ENCODE results near the gene TMEM116.
"Not testable (repeated sequence)": the region's sequence is repeated elsewhere in the genome, so short reads cannot be mapped to it uniquely, and the experiment has no call there.

Gene TMEM116

GRCh38 chr12:111976860-111977259 is 36.1 kb downstream of the TMEM116 start:
- H3K4me3 ChIP-seq, result no peak overlapping the region
- peak overlapping the region; percentile 83 for H3K27ac ChIP-seq
- TF ChIP-seq POLR2AphosphoS5 (IDR thresholded peaks at IDR 0.05; ENCODE audit: borderline replicate concordance, low read depth, low read length) (no peak), EZH2 (IDR thresholded peaks at IDR 0.05) (no peak), FOXP2 (optimal IDR thresholded peaks at IDR 0.05; ENCODE audit: control extremely low read depth, extremely low read length, insufficient read depth) (no peak)
- H3K9me3 ChIP-seq (ENCODE audit: low read depth, low read length), result no peaks in the 10 kb centered on the region; the same call in 1 of the 2 replicates
- H3K9ac ChIP-seq (ENCODE audit: insufficient read length), result no peak overlapping the region
- 0 out of 2 replicates have a peak, but pooled peaks cover 4% of the 10 kb centered on the region for H3K36me3 ChIP-seq (ENCODE audit: insufficient read depth, low read length)
- DNase-seq (ENCODE audit: low read depth, low spot score), result no peak

- Histone ChIP-seq H3K36me3 (ENCODE audit: insufficient read depth, low read length) (0 out of 2 replicates have a peak, but pooled peaks cover 4% of the 10 kb centered on the region), H3K9me3 (ENCODE audit: low read depth, low read length) (no peaks in the 10 kb centered on the region; the same call in 1 of the 2 replicates), H3K27ac (peak overlapping the region; percentile 83; the same call in 1 of the 2 replicates), H3K4me3 (no peak overlapping the region), H3K9ac (ENCODE audit: insufficient read length) (no peak overlapping the region)
- TF ChIP-seq POLR2AphosphoS5 (IDR thresholded peaks at IDR 0.05; ENCODE audit: borderline replicate concordance, low read depth, low read length), result no peak
- no peak for TF ChIP-seq EZH2 (IDR thresholded peaks at IDR 0.05)
- TF ChIP-seq FOXP2 (optimal IDR thresholded peaks at IDR 0.05; ENCODE audit: control extremely low read depth, extremely low read length, insufficient read depth), result no peak
- no peak for DNase-seq (ENCODE audit: low read depth, low spot score)
Measured at GRCh38 chr12:111976291-111976690, 36.7 kb downstream of the TMEM116 start.

GRCh38 chr12:111975161-111975931 is 37.6 kb downstream of the TMEM116 start:
- Histone ChIP-seq H3K9ac (ENCODE audit: insufficient read length) (no peak overlapping the region), H3K27ac (no peak overlapping the region), H3K36me3 (ENCODE audit: insufficient read depth, low read length) (0 out of 2 replicates have a peak, but pooled peaks cover 4% of the 10 kb centered on the region), H3K4me3 (no peak overlapping the region), H3K9me3 (ENCODE audit: low read depth, low read length) (peaks cover 4% of the 10 kb centered on the region)
- no peak for DNase-seq (ENCODE audit: low read depth, low spot score)
- TF ChIP-seq POLR2AphosphoS5 (IDR thresholded peaks at IDR 0.05; ENCODE audit: borderline replicate concordance, low read depth, low read length), result no peak
- no peak for TF ChIP-seq EZH2 (IDR thresholded peaks at IDR 0.05)
- no peak for TF ChIP-seq FOXP2 (optimal IDR thresholded peaks at IDR 0.05; ENCODE audit: control extremely low read depth, extremely low read length, insufficient read depth)

GRCh38 chr12:111971800-111972199 is 41.2 kb downstream of the TMEM116 start:
- DNase-seq (ENCODE audit: low read depth, low spot score), result no peak
- no peak for TF ChIP-seq POLR2AphosphoS5 (IDR thresholded peaks at IDR 0.05; ENCODE audit: borderline replicate concordance, low read depth, low read length)
- no peak for TF ChIP-seq FOXP2 (optimal IDR thresholded peaks at IDR 0.05; ENCODE audit: control extremely low read depth, extremely low read length, insufficient read depth)
- TF ChIP-seq EZH2 (IDR thresholded peaks at IDR 0.05), result no peak
- no peak overlapping the region for H3K27ac ChIP-seq
- H3K36me3 ChIP-seq (ENCODE audit: insufficient read depth, low read length), result no peaks in the 10 kb centered on the region
- peaks cover 4% of the 10 kb centered on the region; the same call in 1 of the 2 replicates for H3K9me3 ChIP-seq (ENCODE audit: low read depth, low read length)
- no peak overlapping the region for H3K4me3 ChIP-seq
- H3K9ac ChIP-seq (ENCODE audit: insufficient read length), result no peak overlapping the region

GRCh38 chr12:111964935-111965334 is 48.0 kb downstream of the TMEM116 start:
- DNase-seq (ENCODE audit: low read depth, low spot score), result no peak
- Histone ChIP-seq H3K9me3 (ENCODE audit: low read depth, low read length) (no peaks in the 10 kb centered on the region), H3K27ac (no peak overlapping the region), H3K9ac (ENCODE audit: insufficient read length) (no peak overlapping the region), H3K4me3 (no peak overlapping the region), H3K36me3 (ENCODE audit: insufficient read depth, low read length) (no peaks in the 10 kb centered on the region)
- TF ChIP-seq FOXP2 (optimal IDR thresholded peaks at IDR 0.05; ENCODE audit: control extremely low read depth, extremely low read length, insufficient read depth) (no peak), EZH2 (IDR thresholded peaks at IDR 0.05) (no peak), POLR2AphosphoS5 (IDR thresholded peaks at IDR 0.05; ENCODE audit: borderline replicate concordance, low read depth, low read length) (no peak)

- not testable (repeated sequence) for H3K27ac ChIP-seq; H3K9me3 ChIP-seq (ENCODE audit: low read depth, low read length); DNase-seq (ENCODE audit: low read depth, low spot score); H3K36me3 ChIP-seq (ENCODE audit: insufficient read depth, low read length); H3K4me3 ChIP-seq; H3K9ac ChIP-seq (ENCODE audit: insufficient read length)
Measured at GRCh38 chr12:111959518-111959917, 53.4 kb downstream of the TMEM116 start.

- H3K4me3 ChIP-seq; H3K36me3 ChIP-seq (ENCODE audit: insufficient read depth, low read length); H3K9me3 ChIP-seq (ENCODE audit: low read depth, low read length); DNase-seq (ENCODE audit: low read depth, low spot score); H3K9ac ChIP-seq (ENCODE audit: insufficient read length); H3K27ac ChIP-seq: not testable (repeated sequence)
Measured at GRCh38 chr12:111957224-111957623, 55.7 kb downstream of the TMEM116 start.

GRCh38 chr12:111954969-111955368 is 58.0 kb downstream of the TMEM116 start:
- Histone ChIP-seq H3K4me3 (no peak overlapping the region), H3K9ac (ENCODE audit: insufficient read length) (no peak overlapping the region), H3K27ac (no peak overlapping the region), H3K9me3 (ENCODE audit: low read depth, low read length) (no peaks in the 10 kb centered on the region), H3K36me3 (ENCODE audit: insufficient read depth, low read length) (no peaks in the 10 kb centered on the region)
- no peak for TF ChIP-seq FOXP2 (optimal IDR thresholded peaks at IDR 0.05; ENCODE audit: control extremely low read depth, extremely low read length, insufficient read depth)
- DNase-seq (ENCODE audit: low read depth, low spot score), result no peak

GRCh38 chr12:111953455-111953854 is 59.5 kb downstream of the TMEM116 start:
- no peak for DNase-seq (ENCODE audit: low read depth, low spot score)
- TF ChIP-seq EZH2 (IDR thresholded peaks at IDR 0.05), result no peak
- TF ChIP-seq FOXP2 (optimal IDR thresholded peaks at IDR 0.05; ENCODE audit: control extremely low read depth, extremely low read length, insufficient read depth), result no peak
- TF ChIP-seq POLR2AphosphoS5 (IDR thresholded peaks at IDR 0.05; ENCODE audit: borderline replicate concordance, low read depth, low read length), result no peak
- Histone ChIP-seq H3K9ac (ENCODE audit: insufficient read length) (no peak overlapping the region), H3K36me3 (ENCODE audit: insufficient read depth, low read length) (no peaks in the 10 kb centered on the region), H3K4me3 (no peak overlapping the region), H3K27ac (no peak overlapping the region), H3K9me3 (ENCODE audit: low read depth, low read length) (no peaks in the 10 kb centered on the region)

- H3K9ac ChIP-seq (ENCODE audit: insufficient read length); H3K9me3 ChIP-seq (ENCODE audit: low read depth, low read length); H3K27ac ChIP-seq; H3K36me3 ChIP-seq (ENCODE audit: insufficient read depth, low read length); H3K4me3 ChIP-seq; DNase-seq (ENCODE audit: low read depth, low spot score): not testable (repeated sequence)
Measured at GRCh38 chr12:111952084-111952787, 60.7 kb downstream of the TMEM116 start.

GRCh38 chr12:111950961-111951676 is 61.8 kb downstream of the TMEM116 start:
- not testable (repeated sequence) for H3K4me3 ChIP-seq; H3K36me3 ChIP-seq (ENCODE audit: insufficient read depth, low read length); H3K9ac ChIP-seq (ENCODE audit: insufficient read length); H3K27ac ChIP-seq; DNase-seq (ENCODE audit: low read depth, low spot score); H3K9me3 ChIP-seq (ENCODE audit: low read depth, low read length)

All from SK-N-MC (cell line).